Ishikawa (cell line): Measurements from ENCODE around the gene ZBTB20.

ENCODE experiments used
- CEBPB ChIP-seq: IDR thresholded peaks from 2 replicates; pipeline ENCODE4 v1.6.1; 2012
- CREB1 ChIP-seq: IDR thresholded peaks from 2 replicates; pipeline ENCODE4 v1.6.1; 2012; ENCODE audit warnings: low read depth
- EGR1 ChIP-seq: IDR thresholded peaks from 2 replicates; pipeline ENCODE4 v1.6.1; 2012
- EP300 ChIP-seq: IDR thresholded peaks from 2 replicates; pipeline ENCODE4 v1.6.1; 2012; ENCODE audit warnings: borderline replicate concordance
- FOXM1 ChIP-seq: IDR thresholded peaks from 2 replicates; pipeline ENCODE4 v1.6.1; 2012; ENCODE audit warnings: low read depth, borderline replicate concordance
- MAX ChIP-seq: IDR thresholded peaks from 2 replicates; pipeline ENCODE4 v1.6.1; 2012
- NFIC ChIP-seq: IDR thresholded peaks from 2 replicates; pipeline ENCODE4 v1.6.1; 2012
- RAD21 ChIP-seq: IDR thresholded peaks from 2 replicates; pipeline ENCODE4 v1.6.1; 2012; ENCODE audit warnings: low read depth
- REST ChIP-seq: IDR thresholded peaks from 2 replicates; pipeline ENCODE4 v1.6.1; 2012; ENCODE audit warnings: low read depth, mild to moderate bottlenecking
- TAF1 ChIP-seq: IDR thresholded peaks from 2 replicates; pipeline ENCODE4 v1.6.1; 2012; ENCODE audit warnings: low read depth, mild to moderate bottlenecking
- TCF12 ChIP-seq: IDR thresholded peaks from 2 replicates; pipeline ENCODE4 v1.6.1; 2012; ENCODE audit warnings: low read depth
- TEAD4 ChIP-seq: IDR thresholded peaks from 2 replicates; pipeline ENCODE4 v1.6.1; 2012
- USF1 ChIP-seq: IDR thresholded peaks from 2 replicates; pipeline ENCODE4 v1.6.1; 2012
- YY1 ChIP-seq: IDR thresholded peaks from 2 replicates; pipeline ENCODE4 v1.6.1; 2012; ENCODE audit warnings: low read depth
- ZBTB7A ChIP-seq: IDR thresholded peaks from 2 replicates; pipeline ENCODE4 v1.6.1; 2012; ENCODE audit warnings: low read depth

The ZBTB20 gene

GRCh38 chr3:114803042-114803695, 343.9 kb downstream of the ZBTB20 start:
- TF ChIP-seq EGR1 (no peak), CREB1 (no peak), NFIC (no peak)

- TF ChIP-seq CEBPB (no peak), REST (no peak), MAX (no peak), EP300 (no peak), ZBTB7A (no peak), YY1 (no peak), EGR1 (no peak), FOXM1 (no peak), TEAD4 (no peak), TAF1 (no peak), NFIC (no peak), USF1 (no peak), CREB1 (no peak), TCF12 (no peak), RAD21 (no peak)
Measured at GRCh38 chr3:114800272-114801031, 346.6 kb downstream of the ZBTB20 start.

- TF ChIP-seq USF1, result no peak
- TF ChIP-seq CREB1, result no peak
Measured at GRCh38 chr3:114799816-114800215, 347.3 kb downstream of the ZBTB20 start.

GRCh38 chr3:114796796-114797195, 350.3 kb downstream of the ZBTB20 start:
- TF ChIP-seq TEAD4, result no peak

- TF ChIP-seq RAD21 (no peak), MAX (no peak), TEAD4 (no peak), TCF12 (no peak), EGR1 (no peak), ZBTB7A (no peak), REST (no peak), USF1 (no peak)
Measured at GRCh38 chr3:114794894-114795630, 352.0 kb downstream of the ZBTB20 start.
